ENCODE measurements around the gene P4HA2.
A peak's percentile ranks its signal among the peaks of the same experiment; 100 is the strongest.

The P4HA2 gene

GRCh38 chr5:132218321-132218720, 9.3 kb downstream of the P4HA2 start:
- TF ChIP-seq SNAI2 (CRISPR knock-in tag; IDR thresholded peaks at IDR 0.05) = no peak
- TF ChIP-seq PPARA (CRISPR knock-in tag; IDR thresholded peaks at IDR 0.05; ENCODE audit: borderline replicate concordance) = no peak
- TF ChIP-seq ZNF8 (CRISPR knock-in tag; IDR thresholded peaks at IDR 0.05) = no peak
- TF ChIP-seq OSR1 (CRISPR knock-in tag; IDR thresholded peaks at IDR 0.05) = no peak
- no peak for TF ChIP-seq POU6F1 (CRISPR knock-in tag; IDR thresholded peaks at IDR 0.05; ENCODE audit: borderline replicate concordance, low read depth)
- no peak for TF ChIP-seq ISL1 (CRISPR knock-in tag; IDR thresholded peaks at IDR 0.05)
- no peak for TF ChIP-seq TOX (CRISPR knock-in tag; IDR thresholded peaks at IDR 0.05; ENCODE audit: borderline replicate concordance)
- no peak for TF ChIP-seq ZFP3 (CRISPR knock-in tag; IDR thresholded peaks at IDR 0.05)
- no peak for ATAC-seq

- ATAC-seq = peak; percentile 99
- TF ChIP-seq SNAI2 (CRISPR knock-in tag; IDR thresholded peaks at IDR 0.05) (no peak), GLIS3 (CRISPR knock-in tag; IDR thresholded peaks at IDR 0.05) (no peak), ESRRG (CRISPR knock-in tag; IDR thresholded peaks at IDR 0.05) (no peak), BACH2 (CRISPR knock-in tag; IDR thresholded peaks at IDR 0.05; ENCODE audit: borderline replicate concordance) (no peak), CREB5 (CRISPR knock-in tag; IDR thresholded peaks at IDR 0.05; ENCODE audit: low read depth) (no peak), TSHZ2 (CRISPR knock-in tag; IDR thresholded peaks at IDR 0.05) (no peak), ZFP3 (CRISPR knock-in tag; IDR thresholded peaks at IDR 0.05) (0 out of 2 replicates have a peak, but pooled peaks have one; percentile 34), ISL1 (CRISPR knock-in tag; IDR thresholded peaks at IDR 0.05) (peak; percentile 36; the same call in 1 of the 2 replicates), PPARA (CRISPR knock-in tag; IDR thresholded peaks at IDR 0.05; ENCODE audit: borderline replicate concordance) (no peak), CSRNP3 (CRISPR knock-in tag; IDR thresholded peaks at IDR 0.05) (no peak), ZNF70 (CRISPR knock-in tag; IDR thresholded peaks at IDR 0.05) (no peak), PATZ1 (CRISPR knock-in tag; IDR thresholded peaks at IDR 0.05; ENCODE audit: borderline replicate concordance) (no peak)
These were observed 12.3 kb downstream of the P4HA2 start for GRCh38 chr5:132215329-132215728.

GRCh38 chr5:132214491-132214890, 13.2 kb downstream of the P4HA2 start:
- ATAC-seq = no peak
- TF ChIP-seq OSR1 (CRISPR knock-in tag; IDR thresholded peaks at IDR 0.05) (no peak), TOX (CRISPR knock-in tag; IDR thresholded peaks at IDR 0.05; ENCODE audit: borderline replicate concordance) (no peak), BACH2 (CRISPR knock-in tag; IDR thresholded peaks at IDR 0.05; ENCODE audit: borderline replicate concordance) (no peak), POU6F1 (CRISPR knock-in tag; IDR thresholded peaks at IDR 0.05; ENCODE audit: borderline replicate concordance, low read depth) (no peak), ZFP3 (CRISPR knock-in tag; IDR thresholded peaks at IDR 0.05) (no peak), ISL1 (CRISPR knock-in tag; IDR thresholded peaks at IDR 0.05) (no peak), CREB5 (CRISPR knock-in tag; IDR thresholded peaks at IDR 0.05; ENCODE audit: low read depth) (no peak), GLIS3 (CRISPR knock-in tag; IDR thresholded peaks at IDR 0.05) (no peak), ZNF70 (CRISPR knock-in tag; IDR thresholded peaks at IDR 0.05) (no peak), TSHZ2 (CRISPR knock-in tag; IDR thresholded peaks at IDR 0.05) (no peak), ESRRG (CRISPR knock-in tag; IDR thresholded peaks at IDR 0.05) (no peak), PATZ1 (CRISPR knock-in tag; IDR thresholded peaks at IDR 0.05; ENCODE audit: borderline replicate concordance) (no peak), ZNF565 (CRISPR knock-in tag; conservative IDR thresholded peaks at IDR 0.05; ENCODE audit: low read depth) (no peak)

All from SK-N-SH treated with all-trans-retinoic acid at 6 μM for 48 hours (cell line).